Stimulated activated CD4-positive, alpha-beta T cell treated with anti-CD3 and anti-CD28 coated beads, Interleukin-1b, Interleukin-23, amount 100 ng/mL, for 1 hour (primary cell): Measurements from ENCODE around the gene WDR35.
"Not testable (repeated sequence)": the region's sequence is repeated elsewhere in the genome, so short reads cannot be mapped to it uniquely, and the experiment has no call there.

Source experiments
- DNase-seq, 2 donors: peaks; one replicate each; pipeline ENCODE4 v3.0.0-alpha.2; 2020; ENCODE audit warnings: low read depth in 2 of 2

WDR35 gene

GRCh38 chr2:19894134-19894792 is 95.6 kb downstream of the WDR35 start:
- no peak for DNase-seq

- DNase-seq, result no peak
Measured at GRCh38 chr2:19893520-19894133, 96.3 kb downstream of the WDR35 start.

- not testable (repeated sequence) for DNase-seq
Measured at GRCh38 chr2:19891971-19892370, 97.9 kb downstream of the WDR35 start.

- DNase-seq, result no peak
Measured at GRCh38 chr2:19890104-19890503, 99.8 kb downstream of the WDR35 start.

- DNase-seq, result no peak
Measured at GRCh38 chr2:19888831-19889230, 101.1 kb downstream of the WDR35 start.

GRCh38 chr2:19887510-19887909 is 102.4 kb downstream of the WDR35 start:
- DNase-seq, result no peak

GRCh38 chr2:19886261-19886660 is 103.6 kb downstream of the WDR35 start:
- no peak for DNase-seq

- no peak for DNase-seq
Measured at GRCh38 chr2:19885791-19886190, 104.1 kb downstream of the WDR35 start.

GRCh38 chr2:19883971-19884720 is 105.8 kb downstream of the WDR35 start:
- DNase-seq, result no peak

- no peak for DNase-seq
Measured at GRCh38 chr2:19883486-19883885, 106.4 kb downstream of the WDR35 start.

- DNase-seq, result no peak
Measured at GRCh38 chr2:19882286-19882685, 107.6 kb downstream of the WDR35 start.

- DNase-seq, result no peak
Measured at GRCh38 chr2:19881908-19882265, 108.0 kb downstream of the WDR35 start.

GRCh38 chr2:19881221-19881907 is 108.5 kb downstream of the WDR35 start:
- DNase-seq, result no peak

- DNase-seq, result not testable (repeated sequence)
Measured at GRCh38 chr2:19880191-19880590, 109.7 kb downstream of the WDR35 start.

- no peak for DNase-seq
Measured at GRCh38 chr2:19879120-19879519, 110.8 kb downstream of the WDR35 start.

GRCh38 chr2:19878268-19879046 is 111.4 kb downstream of the WDR35 start:
- no peak for DNase-seq

- no peak for DNase-seq
Measured at GRCh38 chr2:19876751-19877150, 113.2 kb downstream of the WDR35 start.

- DNase-seq, result no peak
Measured at GRCh38 chr2:19875280-19875679, 114.6 kb downstream of the WDR35 start.

- DNase-seq, result no peak
Measured at GRCh38 chr2:19874726-19875125, 115.2 kb downstream of the WDR35 start.

- DNase-seq, result no peak
Measured at GRCh38 chr2:19873014-19873413, 116.9 kb downstream of the WDR35 start.

GRCh38 chr2:19872302-19872701 is 117.6 kb downstream of the WDR35 start:
- no peak for DNase-seq

- DNase-seq, result no peak
Measured at GRCh38 chr2:19871836-19872235, 118.1 kb downstream of the WDR35 start.
